SHP77 (cell line): ENCODE measurements around the gene BEST3.

Experiments used
- DNase-seq, 2 experiments: peaks; one replicate each; lab custom pipeline; 2025; lab: John Stamatoyannopoulos, UW

The BEST3 gene

GRCh38 chr12:69688021-69688420 is 11.1 kb downstream of the BEST3 start:
- DNase-seq = no peak

GRCh38 chr12:69687390-69687789 is 11.7 kb downstream of the BEST3 start:
- DNase-seq = no peak

GRCh38 chr12:69686731-69687130 is 12.4 kb downstream of the BEST3 start:
- DNase-seq = no peak

GRCh38 chr12:69685810-69686209 is 13.3 kb downstream of the BEST3 start:
- DNase-seq = no peak

DNA sequence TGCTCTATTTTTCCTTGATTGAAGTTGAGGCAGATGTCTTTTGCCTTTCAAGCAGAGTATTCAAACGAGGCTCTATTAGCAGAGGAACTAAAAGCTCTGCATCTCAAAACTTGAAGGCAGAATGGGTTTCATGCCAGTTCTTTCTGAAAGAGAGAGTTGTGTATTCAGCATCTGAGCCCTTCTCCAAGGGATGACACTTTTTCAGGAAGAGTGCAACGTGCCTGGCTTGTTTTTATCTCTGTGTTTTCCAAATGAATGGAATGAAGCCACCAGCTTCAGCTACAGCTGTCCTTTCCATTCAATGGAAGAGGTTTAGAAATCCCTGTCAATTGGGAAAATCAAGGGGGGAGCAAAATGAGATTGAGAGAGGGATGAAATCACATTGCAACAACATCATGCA is 14.6 kb downstream of the BEST3 start:
- no peak for DNase-seq

DNA sequence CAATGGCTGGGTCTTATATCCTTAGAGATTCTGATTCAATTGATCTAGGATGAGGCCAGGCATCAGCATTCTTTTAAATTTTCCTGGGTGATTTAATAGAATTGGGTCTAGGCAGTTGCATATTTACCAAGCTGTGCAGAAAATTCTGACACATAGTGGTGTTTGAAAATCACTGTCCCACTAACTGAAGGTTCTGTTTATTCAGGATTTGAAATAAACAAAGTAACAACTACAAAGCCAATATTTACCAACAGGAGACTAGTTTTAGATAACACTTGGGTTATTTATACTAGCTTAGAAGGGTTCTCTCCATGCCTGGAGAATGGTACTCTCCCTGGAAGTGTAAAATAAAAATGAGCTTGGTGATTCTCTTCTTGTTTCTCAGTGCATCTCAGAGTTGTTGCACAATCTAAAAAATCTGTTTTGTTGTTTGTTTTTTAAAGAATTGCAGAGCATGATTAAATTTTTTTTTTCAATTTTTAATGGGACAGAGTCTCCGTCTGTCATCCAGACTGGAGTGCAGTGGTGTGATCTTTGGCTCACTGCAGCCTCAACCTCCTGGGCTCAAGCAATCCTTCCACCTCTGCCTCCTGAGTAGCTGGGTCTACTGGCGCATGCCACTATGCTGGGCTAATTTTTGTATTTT is 16.9 kb downstream of the BEST3 start:
- no peak for DNase-seq

DNA sequence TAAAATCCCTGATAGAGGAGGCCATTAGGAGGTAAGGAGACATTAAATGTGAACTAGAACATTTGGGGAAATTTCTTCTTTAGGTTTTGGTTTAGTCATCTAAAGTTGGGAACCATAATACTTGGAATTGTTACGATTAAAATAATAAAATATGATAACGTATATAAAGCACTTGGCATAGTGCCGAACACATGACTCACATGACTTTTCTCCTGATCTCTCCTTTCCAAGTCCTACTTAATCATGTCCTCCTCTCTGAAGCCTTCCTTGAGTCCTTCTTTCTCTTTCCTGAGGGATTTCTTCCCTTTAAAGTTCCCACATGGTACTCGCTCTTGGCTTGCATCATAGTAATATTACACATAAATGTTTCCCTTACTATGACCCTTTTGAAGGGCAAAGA is 20.0 kb downstream of the BEST3 start:
- no peak for DNase-seq

- no peak for DNase-seq
Measured at GRCh38 chr12:69676257-69677012, 22.7 kb downstream of the BEST3 start.

DNA sequence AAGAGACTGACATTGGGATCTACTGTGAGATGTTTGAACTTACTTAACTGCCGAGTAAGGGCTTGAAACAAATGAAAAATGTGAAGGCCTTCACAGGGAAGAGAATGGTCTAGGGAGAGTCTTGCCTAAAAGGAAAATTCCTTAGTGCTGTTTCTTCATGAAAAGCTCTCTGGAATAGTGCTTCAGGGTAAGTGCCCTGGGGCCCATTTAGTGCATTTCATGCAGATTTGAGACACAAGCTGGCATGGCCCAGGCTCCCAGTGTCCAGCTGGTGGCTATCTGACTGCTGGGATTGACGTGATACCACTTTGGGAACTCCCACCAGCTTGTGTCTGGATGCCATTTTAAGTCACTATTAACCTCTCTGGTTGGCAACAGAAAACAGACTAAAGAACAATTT is 26.9 kb downstream of the BEST3 start:
- DNase-seq = no peak

DNA sequence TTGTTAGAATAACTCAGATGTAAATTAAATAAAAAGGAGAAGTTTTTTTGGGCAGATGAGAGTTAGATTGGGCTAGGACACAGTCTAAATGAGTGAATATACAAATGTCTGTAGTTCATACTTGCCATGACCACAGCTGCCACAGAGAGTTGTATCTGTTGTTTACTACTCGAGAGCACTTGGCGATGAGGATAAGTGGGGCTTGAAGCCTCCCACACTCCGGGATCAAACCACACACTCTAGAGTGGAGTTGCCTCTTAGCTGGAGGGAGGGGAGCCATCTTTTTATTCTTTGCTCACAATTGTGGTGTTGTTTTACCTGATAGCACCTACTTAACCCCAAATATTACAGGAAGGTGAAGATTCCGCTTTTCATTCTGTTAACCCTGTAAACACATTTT is 27.5 kb downstream of the BEST3 start:
- DNase-seq = no peak

DNA sequence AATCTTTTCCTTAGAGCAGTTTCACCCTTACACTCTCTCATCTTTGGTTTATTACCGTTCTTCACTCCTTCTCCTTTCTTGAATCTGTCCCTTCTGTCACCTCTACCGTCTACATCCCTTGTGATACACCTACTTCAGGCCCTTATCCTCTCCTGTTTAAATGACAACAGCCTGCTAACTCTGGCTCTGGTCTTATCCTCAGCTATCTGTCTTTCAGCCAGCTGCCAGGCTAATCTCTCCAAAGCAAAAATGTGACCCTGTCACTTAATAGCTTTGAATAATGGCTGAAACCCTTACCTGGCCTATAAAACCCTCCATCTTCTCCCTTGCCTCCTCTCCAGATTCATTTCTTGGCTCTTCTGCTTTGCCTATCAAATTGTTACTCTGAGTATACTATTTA is 32.3 kb downstream of the BEST3 start:
- no peak for DNase-seq

DNA sequence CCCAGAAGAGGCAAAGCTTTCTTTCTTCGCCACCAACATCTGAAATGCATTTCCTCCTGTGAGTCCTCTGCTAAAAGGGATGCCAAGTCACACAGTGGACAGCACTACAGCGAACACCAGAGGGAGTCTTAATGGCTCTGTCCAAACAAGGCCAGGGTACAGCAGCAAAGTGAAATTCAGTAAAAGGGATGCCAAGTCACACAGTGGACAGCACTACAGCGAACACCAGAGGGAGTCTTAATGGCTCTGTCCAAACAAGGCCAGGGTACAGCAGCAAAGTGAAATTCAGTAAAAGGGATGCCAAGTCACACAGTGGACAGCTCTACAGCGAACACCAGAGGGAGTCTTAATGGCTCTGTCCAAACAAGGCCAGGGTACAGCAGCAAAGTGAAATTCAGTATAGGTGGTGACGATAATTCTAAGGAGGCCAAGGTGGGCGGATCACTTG is 34.1 kb downstream of the BEST3 start:
- peak in 1 of 2 experiments; percentile 2 for DNase-seq

DNA sequence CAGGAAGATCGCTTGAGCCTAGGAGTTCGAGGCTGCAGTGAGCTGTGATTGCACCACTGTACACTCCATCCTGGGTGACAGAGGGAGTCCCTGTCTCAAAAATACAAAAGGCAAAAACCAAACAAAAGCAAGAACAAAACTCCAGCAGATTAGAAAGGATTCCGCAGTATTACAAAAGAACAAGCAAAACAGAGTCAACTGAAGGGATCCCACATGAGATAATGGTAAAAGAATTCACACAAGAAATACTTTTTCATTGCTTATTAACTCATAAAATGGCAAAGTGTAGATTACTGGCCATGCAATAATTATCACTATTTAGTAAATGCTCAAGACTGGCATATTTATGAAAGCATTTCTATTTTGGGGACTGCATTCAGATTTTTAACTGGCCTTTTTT is 35.4 kb downstream of the BEST3 start:
- DNase-seq = no peak

DNA sequence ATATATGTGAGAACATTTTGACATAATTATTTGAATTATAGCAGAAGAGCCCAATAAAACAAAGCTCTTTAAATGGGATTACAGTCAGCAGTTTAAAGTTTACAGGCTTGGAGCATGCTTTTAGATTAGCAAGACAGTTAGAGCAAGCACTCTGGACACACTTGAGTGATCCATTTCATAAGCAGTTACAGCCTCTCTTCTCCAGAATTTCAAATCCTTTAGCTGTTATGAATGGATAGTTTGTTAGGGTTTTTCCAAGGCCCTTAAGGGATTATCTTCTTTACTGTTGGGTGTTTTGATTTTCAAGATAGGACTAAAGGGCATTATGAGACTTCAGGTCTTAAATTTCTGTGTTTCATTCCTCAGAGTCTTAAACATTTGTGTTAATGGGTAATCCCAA is 36.3 kb downstream of the BEST3 start:
- no peak for DNase-seq

DNA sequence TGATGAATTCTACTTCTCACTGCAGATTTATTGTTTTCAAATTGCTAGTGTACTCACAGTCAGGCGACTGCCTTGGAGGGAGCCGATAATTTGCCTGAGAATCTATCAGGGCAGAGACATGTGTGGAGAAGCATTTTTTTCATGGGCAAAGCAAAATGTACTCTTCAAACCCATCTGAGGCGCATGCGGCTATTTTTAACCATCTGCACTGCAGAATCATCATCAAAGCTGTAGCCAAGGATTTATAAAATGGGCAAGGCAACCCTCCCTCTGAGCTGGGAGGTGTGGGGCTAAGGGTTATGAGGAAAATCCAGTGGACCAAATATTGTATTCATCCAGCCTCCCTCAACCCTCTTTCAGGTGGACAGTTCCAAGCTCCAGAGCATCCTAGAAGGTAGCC is 37.7 kb downstream of the BEST3 start:
- DNase-seq = no peak

DNA sequence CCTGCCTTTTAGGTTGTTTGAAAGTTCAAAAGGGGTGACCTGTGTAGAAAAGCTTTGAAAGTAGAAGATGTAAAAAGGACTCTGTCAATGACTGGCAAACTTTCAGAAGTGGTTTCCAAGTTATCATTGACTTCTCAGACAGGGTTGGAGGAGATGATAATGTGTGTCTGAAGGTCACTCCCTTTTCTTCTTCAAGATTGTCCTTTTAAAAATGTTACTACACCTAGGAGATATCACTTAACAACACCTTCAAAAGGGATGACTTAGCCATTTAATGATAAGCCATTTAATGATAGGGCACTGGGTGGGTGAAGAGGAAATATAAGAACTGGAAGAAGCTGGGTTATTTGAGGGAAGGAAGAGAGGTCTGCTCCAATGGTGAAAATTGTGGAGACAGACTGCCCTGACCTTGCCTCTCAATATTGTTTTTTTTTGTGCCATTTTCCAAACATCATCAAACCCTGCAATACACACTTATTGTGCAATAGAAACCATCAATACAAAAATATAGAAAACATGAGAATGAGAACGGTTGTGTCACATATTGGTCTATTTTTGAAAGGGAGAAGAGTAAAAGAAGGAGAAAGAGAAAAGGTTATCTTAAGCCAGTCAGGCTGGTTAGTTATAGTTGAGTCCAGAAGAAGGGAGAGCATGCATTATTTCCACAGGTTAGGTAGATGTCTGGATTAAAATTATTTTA is 38.8 kb downstream of the BEST3 start:
- DNase-seq = no peak

GRCh38 chr12:69658203-69658602 is 40.9 kb downstream of the BEST3 start:
- DNase-seq = no peak

- DNase-seq = no peak
Measured at GRCh38 chr12:69657376-69658137, 41.5 kb downstream of the BEST3 start.

DNA sequence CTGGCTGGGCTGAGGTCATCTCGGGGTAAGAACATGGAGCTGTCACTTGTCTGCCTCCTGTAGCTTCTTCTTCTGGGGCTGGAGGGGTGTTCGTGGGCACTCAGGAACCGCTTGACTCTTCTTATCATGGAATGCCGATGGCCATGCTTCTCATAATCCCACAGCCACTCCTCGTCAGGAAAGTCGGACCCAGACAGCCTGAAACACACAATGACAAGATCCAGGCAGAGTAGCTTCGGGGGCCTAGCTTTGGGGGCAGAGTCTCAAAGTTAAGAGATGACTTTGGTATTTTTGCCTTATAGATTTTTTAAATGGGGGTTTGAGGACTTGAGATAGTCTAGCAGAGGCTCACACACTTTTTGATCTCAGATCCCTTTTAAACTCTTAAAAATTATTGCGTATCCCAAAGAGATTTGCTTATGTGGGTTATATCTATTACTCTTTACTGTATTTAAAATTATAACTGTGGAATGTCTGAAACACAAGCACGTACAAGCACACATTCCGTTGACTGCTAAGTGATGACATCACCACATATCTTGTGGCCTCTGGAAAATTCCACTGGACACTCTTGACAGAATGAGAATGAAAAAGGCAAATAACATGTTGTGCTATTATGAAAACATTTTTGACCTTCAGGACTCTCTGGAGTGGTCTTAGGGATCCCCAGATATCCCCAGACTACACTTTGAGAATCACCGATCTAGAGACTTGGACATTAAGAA is 43.3 kb downstream of the BEST3 start:
- no peak for DNase-seq

GRCh38 chr12:69653703-69654102 is 45.4 kb downstream of the BEST3 start:
- no peak for DNase-seq

DNA sequence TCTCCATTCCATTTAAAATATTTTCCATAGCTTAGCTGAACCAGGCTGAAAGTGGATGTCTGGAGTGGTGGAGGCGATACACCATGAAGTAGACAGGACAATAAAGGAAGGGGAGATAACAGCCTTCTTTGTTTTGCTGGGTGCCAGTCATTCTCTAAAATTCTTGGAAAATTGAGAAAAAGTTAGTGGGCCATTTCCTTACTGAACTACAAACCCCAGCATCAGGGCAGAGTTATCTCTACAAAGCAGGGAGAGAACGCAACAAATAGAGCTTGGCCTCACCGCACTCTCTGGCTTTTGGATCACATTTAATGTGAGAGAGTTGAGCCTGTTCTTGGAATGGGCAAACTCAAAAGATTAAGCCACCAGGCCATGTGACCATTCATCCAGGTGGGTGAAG is 47.2 kb downstream of the BEST3 start:
- no peak for DNase-seq

DNA sequence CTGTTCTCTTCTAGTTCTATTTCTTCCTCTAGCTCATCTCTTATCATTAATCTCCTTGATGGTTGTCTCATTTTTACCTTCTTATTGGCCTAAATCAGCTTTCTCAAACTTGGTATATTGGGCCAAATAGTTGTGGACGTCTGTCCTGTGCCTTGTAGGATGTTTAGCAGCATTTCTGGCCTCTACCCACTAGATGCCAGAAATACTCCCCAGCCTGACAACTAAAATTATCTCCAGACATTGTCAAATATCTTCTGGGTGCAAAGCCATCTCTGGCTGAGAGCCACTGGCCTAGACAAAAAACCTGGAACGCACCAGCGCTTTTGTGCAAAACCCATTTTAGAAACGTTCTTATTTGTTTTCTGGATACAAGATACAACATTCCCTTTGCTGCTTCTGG is 49.6 kb downstream of the BEST3 start:
- DNase-seq = no peak
